HEK293T (cell line): Measurements from ENCODE around the gene SFT2D2.
A peak's percentile ranks its signal among the peaks of the same experiment; 100 is the strongest.
"Not testable (repeated sequence)": the region's sequence is repeated elsewhere in the genome, so short reads cannot be mapped to it uniquely, and the experiment has no call there.

Experiments used
- CTCF ChIA-PET: fragments of 350-600 bp; formaldehyde crosslinking; extraction: SDS; loops from one replicate; lab custom pipeline; 2021; ENCODE audit warnings: antibody characterized with exemption, inconsistent platforms; lab: Yijun Ruan, JAX
- POLR2A ChIA-PET: fragments of 350-600 bp; formaldehyde crosslinking; extraction: SDS; loops from one replicate; lab custom pipeline; 2020; ENCODE audit warnings: antibody characterized with exemption, inconsistent platforms; lab: Yijun Ruan, JAX
- DNase-seq: peaks from one replicate; pipeline ENCODE4 v3.0.0; 2012; ENCODE audit warnings: mixed read lengths; ENCODE audit errors: extremely low spot score
- ARNT ChIP-seq: fragments of 450-650 bp; IDR thresholded peaks from 2 replicates; pipeline ENCODE4 v1.6.1; 2017; ENCODE audit warnings: mild to moderate bottlenecking
- BHLHE40 ChIP-seq: fragments of 450-650 bp; IDR thresholded peaks from 2 replicates; pipeline ENCODE4 v1.6.1; 2016; ENCODE audit warnings: mild to moderate bottlenecking, moderate library complexity, borderline replicate concordance
- CTBP1 ChIP-seq: fragments of 450-650 bp; IDR thresholded peaks from 2 replicates; pipeline ENCODE4 v1.6.1; 2016; ENCODE audit warnings: borderline replicate concordance
- ELF4 ChIP-seq: fragments of 450-650 bp; IDR thresholded peaks from 2 replicates; pipeline ENCODE4 v1.6.1; 2017; ENCODE audit warnings: antibody characterized with exemption
- FOXA1 ChIP-seq: fragments of 450-650 bp; IDR thresholded peaks from 2 replicates; pipeline ENCODE4 v1.6.1; 2016; ENCODE audit warnings: mild to moderate bottlenecking
- FOXK2 ChIP-seq: fragments of 450-650 bp; IDR thresholded peaks from 2 replicates; pipeline ENCODE4 v1.6.1; 2016; ENCODE audit warnings: mild to moderate bottlenecking
- FOXM1 ChIP-seq: fragments of 450-650 bp; IDR thresholded peaks from 2 replicates; pipeline ENCODE4 v1.6.1; 2017; ENCODE audit warnings: mild to moderate bottlenecking, borderline replicate concordance
- HDGF ChIP-seq: fragments of 450-650 bp; IDR thresholded peaks from 2 replicates; pipeline ENCODE4 v1.6.1; 2017; ENCODE audit warnings: antibody characterized with exemption, borderline replicate concordance
- L3MBTL2 ChIP-seq: fragments of 450-650 bp; conservative IDR thresholded peaks from 2 replicates; pipeline ENCODE4 v1.6.1; 2016; ENCODE audit warnings: mild to moderate bottlenecking
- LEF1 ChIP-seq: fragments of 450-650 bp; IDR thresholded peaks from 2 replicates; pipeline ENCODE4 v1.6.1; 2017; ENCODE audit warnings: mild to moderate bottlenecking, borderline replicate concordance
- NFRKB ChIP-seq: fragments of 450-650 bp; IDR thresholded peaks from 2 replicates; pipeline ENCODE4 v1.6.1; 2016; ENCODE audit warnings: mild to moderate bottlenecking, moderate library complexity
- SP1 ChIP-seq: fragments of 450-650 bp; IDR thresholded peaks from 2 replicates; pipeline ENCODE4 v1.6.1; 2017
- SUZ12 ChIP-seq: fragments of 450-650 bp; IDR thresholded peaks from 2 replicates; pipeline ENCODE4 v1.6.1; 2016; ENCODE audit warnings: mild to moderate bottlenecking
- TARDBP ChIP-seq: fragments of 450-650 bp; IDR thresholded peaks from 2 replicates; pipeline ENCODE4 v1.6.1; 2016
- ZNF384 ChIP-seq: fragments of 450-650 bp; IDR thresholded peaks from 2 replicates; pipeline ENCODE4 v1.6.1; 2016
- TF ChIP-seq, protein P1 (sequence below): fragments of 450-650 bp; IDR thresholded peaks from 2 replicates; pipeline ENCODE4 v1.6.1; 2016

Gene SFT2D2

DNA sequence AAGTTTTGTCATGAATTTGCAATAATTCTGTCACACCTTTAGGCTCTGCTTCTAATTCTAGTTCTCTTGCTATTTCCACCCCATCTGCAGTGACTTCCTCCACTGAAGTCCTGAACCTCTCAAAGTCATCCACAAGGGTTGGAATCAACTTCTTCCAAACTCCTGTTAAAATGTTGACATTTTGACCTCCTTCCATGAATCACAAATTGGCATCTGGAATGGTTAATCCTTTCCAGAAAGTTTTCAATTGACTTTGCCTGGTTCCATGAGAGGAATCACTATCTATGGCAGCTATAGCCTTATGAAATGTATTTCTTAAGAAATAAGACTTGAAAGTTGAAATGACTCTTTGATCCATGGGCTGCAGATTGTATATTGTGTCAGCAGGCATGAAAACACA is 19.7 kb upstream of the SFT2D2 start:
- CTCF ChIA-PET, result no interaction called here
- POLR2A ChIA-PET, result no interaction called here

DNA sequence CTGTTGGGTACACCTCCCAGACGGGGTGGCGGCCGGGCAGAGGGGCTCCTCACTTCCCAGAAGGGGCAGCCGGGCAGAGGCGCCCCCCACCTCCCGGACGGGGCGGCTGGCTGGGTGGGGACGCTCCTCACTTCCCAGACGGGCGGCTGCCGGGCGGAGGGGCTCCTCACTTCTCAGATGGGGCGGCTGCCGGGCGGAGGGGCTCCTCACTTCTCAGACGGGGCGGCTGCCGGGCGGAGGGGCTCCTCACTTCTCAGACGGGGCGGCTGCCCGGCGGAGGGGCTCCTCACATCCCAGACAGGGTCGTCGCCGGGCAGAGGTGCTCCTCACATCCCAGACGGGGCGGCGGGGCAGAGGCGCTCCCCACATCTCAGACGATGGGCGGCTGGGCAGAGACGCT is 18.1 kb upstream of the SFT2D2 start:
- CTCF ChIA-PET, POLR2A ChIA-PET, DNase-seq: not testable (repeated sequence)

More for the DNA sequence above, 19.7 kb upstream of the SFT2D2 start:
- TF ChIP-seq L3MBTL2 (no peak), NFRKB (no peak)
- no peak for DNase-seq

DNA sequence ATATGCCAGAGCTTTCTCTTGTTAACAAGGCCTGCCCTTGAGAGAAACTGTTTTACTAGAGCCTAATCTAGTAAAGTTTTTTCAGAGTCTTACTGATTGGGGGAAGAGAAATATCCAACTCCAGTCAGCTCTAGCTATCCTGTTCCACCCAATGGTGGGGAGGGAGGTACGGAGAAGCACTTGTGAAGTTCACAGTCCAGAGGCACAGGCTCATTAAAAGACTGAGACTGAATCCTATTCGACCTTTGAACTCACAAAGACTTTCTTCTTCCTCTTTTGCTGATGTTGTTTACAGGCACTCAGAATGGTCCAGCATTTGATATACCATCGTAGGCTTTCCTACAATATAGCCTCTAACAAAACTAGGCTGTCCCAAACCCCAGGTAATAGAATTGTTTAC is 15.5 kb upstream of the SFT2D2 start:
- ChIA-PET POLR2A (no interaction called here), CTCF (no interaction called here)
- DNase-seq, result no peak
- TF ChIP-seq ZNF384, result no peak
- TF ChIP-seq FOXA1, result no peak

DNA sequence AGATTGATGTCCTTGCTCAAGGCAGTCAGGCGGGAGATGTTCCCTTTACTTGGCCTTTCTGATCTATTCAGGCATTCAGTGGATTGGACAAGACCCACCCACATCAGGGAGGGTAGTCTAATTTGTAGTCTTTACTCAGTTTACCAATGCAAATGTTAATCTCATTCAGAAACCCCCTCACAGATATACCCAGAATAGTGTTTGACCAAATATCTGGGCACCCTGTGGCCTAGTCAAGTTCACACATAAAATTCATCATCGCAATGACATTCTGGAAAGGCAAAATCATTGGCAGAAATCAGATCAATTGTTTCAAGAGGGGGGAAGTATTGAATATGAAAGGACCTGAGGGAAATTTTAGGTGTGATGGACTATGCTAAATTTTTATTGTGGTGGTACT is 12.5 kb upstream of the SFT2D2 start:
- CTCF ChIA-PET, result no interaction called here
- no peak for TF ChIP-seq ARNT
- no peak for TF ChIP-seq CTBP1
- TF ChIP-seq HDGF, result no peak
- TF ChIP-seq L3MBTL2, result no peak
- no peak for TF ChIP-seq SUZ12
- no peak for TF ChIP-seq FOXK2
- no peak for TF ChIP-seq FOXM1
- no peak for TF ChIP-seq LEF1
- TF ChIP-seq FOXA1, result no peak
- TF ChIP-seq BHLHE40, result no peak
- no peak for TF ChIP-seq NFRKB
- POLR2A ChIA-PET, result no interaction called here
- DNase-seq, result no peak

DNA sequence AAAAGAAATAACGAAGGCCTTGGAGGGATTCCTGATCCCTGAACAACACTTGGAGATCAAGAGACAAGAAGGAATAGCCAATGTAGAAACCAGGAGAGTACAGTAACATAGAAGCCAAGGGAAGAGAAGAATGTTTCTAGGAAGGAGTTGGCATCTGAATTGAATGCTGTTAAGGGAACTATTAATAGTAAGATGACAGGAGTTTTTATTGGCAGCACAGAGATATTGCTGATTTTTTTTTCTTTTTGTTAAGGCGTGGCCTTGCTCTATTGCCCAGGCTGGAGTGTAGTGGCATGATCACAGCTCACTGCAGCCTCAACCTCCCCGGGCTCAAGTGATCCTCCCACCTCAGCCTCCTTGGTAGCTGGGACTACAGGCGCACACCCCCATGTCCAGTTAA is 9.6 kb upstream of the SFT2D2 start:
- DNase-seq, result no peak
- TF ChIP-seq, protein P1, sequence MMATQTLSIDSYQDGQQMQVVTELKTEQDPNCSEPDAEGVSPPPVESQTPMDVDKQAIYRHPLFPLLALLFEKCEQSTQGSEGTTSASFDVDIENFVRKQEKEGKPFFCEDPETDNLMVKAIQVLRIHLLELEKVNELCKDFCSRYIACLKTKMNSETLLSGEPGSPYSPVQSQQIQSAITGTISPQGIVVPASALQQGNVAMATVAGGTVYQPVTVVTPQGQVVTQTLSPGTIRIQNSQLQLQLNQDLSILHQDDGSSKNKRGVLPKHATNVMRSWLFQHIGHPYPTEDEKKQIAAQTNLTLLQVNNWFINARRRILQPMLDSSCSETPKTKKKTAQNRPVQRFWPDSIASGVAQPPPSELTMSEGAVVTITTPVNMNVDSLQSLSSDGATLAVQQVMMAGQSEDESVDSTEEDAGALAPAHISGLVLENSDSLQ, result no peak
- TF ChIP-seq ARNT (no peak), SP1 (no peak), CTBP1 (no peak), ELF4 (no peak), NFRKB (no peak), ZNF384 (no peak), FOXK2 (no peak), FOXA1 (no peak), SUZ12 (no peak), LEF1 (no peak), HDGF (no peak), L3MBTL2 (no peak), FOXM1 (no peak), BHLHE40 (no peak), TARDBP (no peak)
- CTCF ChIA-PET, result no interaction called here
- POLR2A ChIA-PET, result interaction anchor here (2.4 kb wide), 1 partner anchor 10 kb away, joined by 8 read pairs; the partner anchor contains the start of gene SFT2D2

DNA sequence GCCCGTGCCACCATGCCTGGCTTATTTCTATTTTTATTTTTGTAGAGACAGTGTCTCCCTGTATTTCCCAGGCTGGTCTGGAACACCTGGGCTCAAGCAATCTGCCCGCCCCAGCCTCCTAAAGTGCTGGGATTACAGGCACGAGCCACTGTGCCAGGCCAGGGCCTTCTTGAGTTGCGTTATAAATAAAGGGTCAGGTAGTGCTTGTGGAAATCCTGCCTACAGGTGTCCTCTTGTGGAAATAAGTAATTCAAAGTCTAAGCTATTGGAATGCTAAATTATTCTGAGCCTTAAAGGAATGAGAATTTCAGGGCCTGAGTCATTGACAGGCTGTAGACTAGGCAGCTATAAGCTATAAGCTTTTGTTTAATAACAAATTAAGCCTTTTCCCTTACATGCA is 8.1 kb upstream of the SFT2D2 start:
- no peak for TF ChIP-seq ELF4
- TF ChIP-seq FOXA1, result no peak
- no peak for TF ChIP-seq ARNT
- no peak for DNase-seq
- ChIA-PET CTCF (no interaction called here), POLR2A (interaction anchor here (2.4 kb wide), 1 partner anchor 9 kb away, joined by 8 read pairs; the partner anchor contains the start of gene SFT2D2)

DNA sequence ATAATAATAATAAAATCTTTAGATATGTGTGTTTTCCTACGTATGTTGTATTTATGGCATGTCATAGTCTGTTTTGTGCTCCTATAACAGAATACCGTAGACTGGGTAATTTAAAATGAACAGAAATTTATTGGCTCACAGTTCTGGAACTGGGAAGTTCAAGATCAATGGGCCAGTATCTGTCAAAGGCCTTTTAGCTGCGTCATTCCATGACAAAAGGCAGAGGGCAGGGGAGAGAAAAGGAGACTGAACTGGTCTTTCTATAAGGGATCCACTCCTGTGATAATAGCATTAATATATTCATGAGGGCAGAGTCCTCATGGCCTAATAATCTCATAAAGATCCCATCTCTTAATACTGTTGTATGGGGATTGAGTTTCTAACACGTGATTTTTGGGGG is 7.1 kb upstream of the SFT2D2 start:
- no peak for DNase-seq
- POLR2A ChIA-PET, result interaction anchor here (2.4 kb wide), 1 partner anchor 8 kb away, joined by 8 read pairs; the partner anchor contains the start of gene SFT2D2
- CTCF ChIA-PET, result no interaction called here
- TF ChIP-seq ELF4 (no peak), L3MBTL2 (no peak), FOXA1 (no peak), NFRKB (no peak), SUZ12 (no peak), FOXK2 (no peak), LEF1 (no peak), ZNF384 (no peak), ARNT (no peak), FOXM1 (no peak), BHLHE40 (no peak), HDGF (no peak), TARDBP (no peak), CTBP1 (no peak), SP1 (no peak)
- TF ChIP-seq, protein P1, result no peak

DNA sequence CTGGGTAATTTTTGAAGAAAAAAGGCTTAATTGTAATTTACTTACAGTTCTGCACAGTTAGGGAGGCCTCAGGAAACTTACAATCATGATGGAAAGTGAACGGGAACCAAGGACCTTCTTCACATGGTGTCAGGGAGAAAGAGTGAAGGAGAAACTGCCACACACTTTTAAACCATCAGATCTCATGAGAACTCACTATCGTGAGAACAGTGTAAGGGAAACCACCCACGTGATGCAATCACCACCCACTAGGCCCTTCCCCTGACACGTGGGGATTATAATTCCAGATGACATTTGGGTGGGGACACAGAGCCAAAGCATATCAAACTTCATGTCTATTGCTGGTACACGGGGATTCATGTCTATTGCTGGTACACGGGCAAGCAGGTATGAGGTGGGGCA is 5.3 kb upstream of the SFT2D2 start:
- ChIA-PET CTCF (no interaction called here), POLR2A (no interaction called here)
- no peak for DNase-seq
- TF ChIP-seq, protein P1, result no peak
- TF ChIP-seq ELF4 (no peak), L3MBTL2 (0 out of 2 replicates have a peak, but pooled peaks have one; percentile 30)
